Stimulated activated CD4-positive, alpha-beta T cell treated with anti-CD3 and anti-CD28 coated beads, Interleukin-1b, Interleukin-23, amount 100 ng/mL, for 1 hour (primary cell): ENCODE results near the gene CRX.
"Not testable (repeated sequence)": the region's sequence is repeated elsewhere in the genome, so short reads cannot be mapped to it uniquely, and the experiment has no call there.

Experiments
- DNase-seq, 2 donors: peaks; one replicate each; pipeline ENCODE4 v3.0.0-alpha.2; 2020; ENCODE audit warnings: low read depth in 2 of 2

The CRX gene

DNA sequence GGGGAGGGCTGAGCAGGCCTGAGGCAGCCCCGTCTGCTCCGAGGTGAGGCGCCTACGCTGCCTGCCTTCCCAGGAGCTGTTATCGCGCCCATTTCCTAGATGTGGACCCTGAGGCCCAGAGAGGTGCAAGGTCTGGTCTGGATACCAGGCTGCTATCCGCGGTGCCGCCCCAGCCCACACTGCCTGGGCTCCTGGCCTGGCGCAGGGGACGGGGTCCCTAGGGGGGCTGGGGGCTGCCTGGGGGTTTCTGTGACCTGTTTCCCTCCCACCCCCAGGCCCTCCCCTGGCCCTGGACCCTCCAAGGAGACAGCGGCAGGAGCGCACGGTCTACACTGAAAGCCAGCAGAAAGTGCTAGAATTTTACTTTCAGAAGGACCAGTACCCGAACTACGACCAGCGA lies 38.1 kb downstream of the CRX start:
- DNase-seq, result not testable (repeated sequence)

GRCh38 chr19:47860602-47861297 lies 39.0 kb downstream of the CRX start:
- DNase-seq, result no peak

- no peak for DNase-seq
These were observed 39.9 kb downstream of the CRX start for GRCh38 chr19:47861630-47862029.

- peak; percentile 55 to 88 for DNase-seq
These were observed 41.8 kb downstream of the CRX start for GRCh38 chr19:47863514-47863936.

GRCh38 chr19:47865166-47865565 lies 43.4 kb downstream of the CRX start:
- no peak for DNase-seq

- DNase-seq, result no peak
These were observed 57.2 kb downstream of the CRX start for GRCh38 chr19:47878906-47879305.

DNA sequence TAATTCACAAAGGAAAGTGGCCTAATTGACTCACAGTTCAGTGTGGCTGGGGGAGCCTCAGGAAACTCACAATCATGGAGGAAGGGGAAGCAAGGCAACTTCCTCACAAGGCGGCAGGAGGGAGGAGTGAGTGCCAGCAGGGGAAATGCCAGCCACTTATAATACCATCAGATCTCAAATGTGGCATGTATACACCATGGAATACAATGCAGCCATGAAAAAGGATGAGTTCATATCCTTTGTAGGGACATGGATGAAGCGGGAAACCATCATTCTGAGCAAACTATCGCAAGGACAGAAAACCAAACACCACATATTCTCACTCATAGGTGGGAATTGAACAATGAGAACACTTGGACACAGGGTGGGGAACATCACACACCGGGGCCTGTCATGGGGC lies 57.6 kb downstream of the CRX start:
- DNase-seq, result not testable (repeated sequence)

DNA sequence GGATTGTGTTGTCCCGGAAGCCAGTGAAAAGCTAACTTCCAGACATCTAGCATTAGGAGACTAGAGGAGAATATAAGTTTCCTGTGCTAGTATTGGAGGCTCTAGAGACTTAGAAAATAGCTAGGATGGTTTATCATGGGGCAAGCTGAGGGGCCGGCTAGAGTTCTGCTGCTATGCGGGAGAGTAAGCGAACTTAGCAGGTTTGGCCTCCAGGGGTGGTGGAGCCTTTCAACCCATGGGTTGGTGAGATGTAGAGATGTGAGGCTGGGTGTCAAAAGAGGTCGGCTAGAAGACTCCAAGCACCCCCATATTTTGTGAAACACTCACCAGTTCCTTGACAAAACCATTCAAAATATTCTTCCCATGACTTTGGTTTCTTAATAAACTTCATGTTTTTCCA lies 60.0 kb downstream of the CRX start:
- DNase-seq, result no peak

GRCh38 chr19:47882890-47883289 lies 61.2 kb downstream of the CRX start:
- no peak for DNase-seq

DNA sequence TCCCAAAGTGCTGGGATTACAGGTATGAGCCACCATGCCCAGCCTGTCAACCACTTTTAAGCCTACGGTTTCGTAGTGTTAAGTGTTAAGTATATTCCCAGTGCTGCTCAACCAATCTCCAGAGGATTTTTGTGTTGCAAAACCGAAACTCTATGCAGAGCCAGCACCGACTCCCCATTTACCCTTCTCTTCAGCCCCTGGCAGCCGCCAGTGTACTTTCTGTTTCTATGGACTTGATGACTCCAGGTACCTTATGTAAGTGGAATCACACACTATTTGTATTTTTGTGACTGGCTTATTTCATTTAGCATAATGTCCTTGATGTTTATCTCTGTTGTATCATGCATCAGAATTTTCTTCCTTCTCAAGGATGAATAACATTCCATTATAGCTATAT lies 63.3 kb downstream of the CRX start:
- DNase-seq, result no peak

GRCh38 chr19:47886010-47886559 lies 64.3 kb downstream of the CRX start, which contains the start of gene SULT2A1:
Gene SULT2A1, minus strand, starts transcription at chr19:47886315. Its CDS starts 58 bp downstream, at chr19:47886257.
- no peak for DNase-seq

GRCh38 chr19:47890865-47891621 lies 69.3 kb downstream of the CRX start:
- DNase-seq, result no peak

- no peak for DNase-seq
These were observed 69.8 kb downstream of the CRX start for GRCh38 chr19:47891622-47891922.

GRCh38 chr19:47891923-47892666 lies 70.4 kb downstream of the CRX start:
- DNase-seq, result no peak
